ENCODE results near the gene PPM1M.
"Not testable (repeated sequence)": the region's sequence is repeated elsewhere in the genome, so short reads cannot be mapped to it uniquely, and the experiment has no call there.

Gene PPM1M

DNA sequence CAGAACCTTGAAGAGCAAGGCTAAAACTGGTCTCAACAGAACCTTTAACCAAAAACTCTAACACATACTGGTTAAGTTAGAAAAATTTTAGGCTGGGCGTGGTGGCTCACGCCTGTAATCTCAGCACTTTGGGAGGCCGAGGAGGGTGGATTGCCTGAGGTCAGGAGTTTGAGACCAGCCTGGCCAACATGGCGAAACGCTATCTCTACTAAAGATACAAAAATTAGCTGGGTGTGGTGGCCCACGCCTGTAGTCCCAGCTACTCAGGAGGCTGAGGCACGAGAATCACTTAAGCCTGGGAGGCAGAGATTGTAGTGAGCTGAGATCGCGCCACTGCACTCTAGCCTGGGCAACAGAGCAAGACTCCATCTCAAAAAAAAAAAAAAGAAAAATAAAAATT lies 26.6 kb downstream of the PPM1M start:
- not testable (repeated sequence) for DNase-seq (ENCODE audit: extremely low read depth in 1 of 2, low read depth in 1 of 2)

DNA sequence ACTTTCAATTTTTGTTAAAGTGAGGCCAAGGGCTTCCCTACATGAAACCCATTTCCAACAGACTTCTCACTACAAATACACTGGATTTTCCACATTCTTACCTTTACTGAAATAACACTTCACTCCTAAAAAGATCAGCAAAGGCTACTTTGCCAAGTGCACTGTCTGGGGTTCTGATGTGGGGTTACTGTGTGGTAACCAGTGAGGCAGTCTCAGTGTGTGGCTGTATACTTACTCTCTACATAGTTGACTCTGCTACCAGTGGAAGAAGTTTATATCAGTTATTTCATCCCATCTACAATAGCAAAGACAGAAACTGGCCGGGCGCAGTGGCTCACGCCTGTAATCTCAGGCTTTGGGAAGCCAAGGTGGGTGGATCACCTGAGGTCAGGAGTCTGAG lies 27.3 kb downstream of the PPM1M start:
- DNase-seq (ENCODE audit: extremely low read depth in 1 of 2, low read depth in 1 of 2), result no peak

DNA sequence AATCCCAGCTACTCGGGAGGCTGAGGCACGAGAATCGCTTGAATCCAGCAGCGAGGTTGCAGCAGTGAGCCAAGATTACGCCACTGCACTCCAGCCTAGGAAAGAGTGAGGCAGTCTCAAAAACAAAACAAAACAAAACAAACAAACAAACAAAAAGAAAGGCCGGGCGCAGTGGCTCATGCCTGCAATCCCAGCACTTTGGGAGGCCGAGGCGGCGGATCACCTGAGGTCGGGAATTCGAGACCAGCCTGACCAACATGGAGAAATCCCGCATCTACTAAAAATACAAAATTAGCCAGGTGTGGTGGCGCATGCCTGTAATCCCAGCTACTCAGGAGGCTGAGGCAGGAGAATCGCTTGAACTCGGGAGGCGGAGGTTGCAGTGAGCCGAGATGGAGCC lies 29.2 kb downstream of the PPM1M start:
- DNase-seq (ENCODE audit: extremely low read depth in 1 of 2, low read depth in 1 of 2), result not testable (repeated sequence)

DNA sequence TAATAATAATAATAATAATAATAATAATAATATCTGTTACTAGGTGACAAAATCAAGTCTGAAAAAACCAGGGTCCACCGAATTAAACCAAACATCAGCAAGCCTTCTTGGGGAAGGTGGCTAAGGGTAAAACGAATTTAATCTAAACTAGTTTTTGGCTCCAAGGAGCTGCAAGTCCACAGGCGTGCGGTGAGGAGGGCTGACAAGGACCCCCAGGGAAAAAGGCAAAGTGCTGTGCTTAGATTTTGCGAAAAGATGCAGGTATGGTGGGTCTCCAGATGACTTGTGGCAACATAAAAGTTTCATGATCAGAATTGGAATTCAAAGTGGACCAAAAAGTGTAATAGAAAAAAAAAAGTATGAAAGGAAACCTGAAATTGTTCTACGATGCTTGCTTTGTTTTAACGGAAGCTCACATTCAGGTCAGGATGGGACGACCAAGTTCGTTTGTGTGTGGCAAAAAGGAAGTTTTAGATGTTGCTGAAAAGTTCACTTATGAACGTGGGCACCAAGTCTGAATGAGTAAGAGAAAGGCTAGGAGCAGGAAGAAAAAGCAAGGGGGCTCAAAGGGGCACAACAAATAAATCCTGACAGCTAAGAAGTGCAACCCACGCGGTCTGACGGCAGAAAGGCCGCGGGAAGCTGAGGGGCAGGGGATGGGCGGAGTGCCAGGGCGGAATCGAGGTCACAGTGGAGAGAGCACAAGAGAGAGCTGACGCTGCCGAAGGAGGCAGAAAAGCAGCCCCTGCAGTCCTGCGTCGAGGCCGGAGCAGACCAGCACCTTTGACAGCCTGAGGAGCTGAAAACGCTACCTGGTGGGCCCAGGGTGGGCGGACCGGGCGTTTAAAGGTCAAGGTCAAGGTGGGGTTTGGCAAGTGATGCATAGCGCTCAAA lies 31.8 kb downstream of the PPM1M start:
- peak; percentile 65 to 84 for DNase-seq (ENCODE audit: extremely low read depth in 1 of 2, low read depth in 1 of 2)

DNA sequence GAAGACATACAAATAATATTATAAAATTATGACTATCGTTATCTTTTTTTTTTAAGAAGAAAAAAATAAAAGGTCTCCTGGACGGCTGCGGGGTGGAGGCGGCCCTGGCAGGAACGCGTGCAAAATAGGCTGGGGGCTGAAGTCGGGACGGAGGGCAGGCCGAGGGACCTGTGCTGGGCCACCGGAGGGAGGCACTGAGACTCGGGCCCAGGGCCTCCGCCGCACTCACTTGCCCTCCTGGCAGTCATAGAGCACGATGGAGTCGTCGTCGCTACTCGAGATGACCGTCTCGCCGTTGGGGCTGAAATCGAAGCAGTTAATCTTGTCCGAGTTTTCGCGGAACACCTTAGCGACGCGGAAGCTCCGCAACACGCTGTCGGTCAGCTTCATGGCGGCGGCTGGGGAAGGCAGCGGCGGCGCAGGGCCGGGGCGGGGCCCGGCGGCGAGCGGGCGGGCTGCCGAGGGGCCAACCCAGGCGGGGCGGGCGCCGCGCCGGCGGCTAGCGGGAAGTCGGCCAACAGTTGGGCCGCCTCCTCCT lies 32.5 kb downstream of the PPM1M start:
- DNase-seq (ENCODE audit: extremely low read depth in 1 of 2, low read depth in 1 of 2), result peak in 1 of 2 donors; percentile 34

DNA sequence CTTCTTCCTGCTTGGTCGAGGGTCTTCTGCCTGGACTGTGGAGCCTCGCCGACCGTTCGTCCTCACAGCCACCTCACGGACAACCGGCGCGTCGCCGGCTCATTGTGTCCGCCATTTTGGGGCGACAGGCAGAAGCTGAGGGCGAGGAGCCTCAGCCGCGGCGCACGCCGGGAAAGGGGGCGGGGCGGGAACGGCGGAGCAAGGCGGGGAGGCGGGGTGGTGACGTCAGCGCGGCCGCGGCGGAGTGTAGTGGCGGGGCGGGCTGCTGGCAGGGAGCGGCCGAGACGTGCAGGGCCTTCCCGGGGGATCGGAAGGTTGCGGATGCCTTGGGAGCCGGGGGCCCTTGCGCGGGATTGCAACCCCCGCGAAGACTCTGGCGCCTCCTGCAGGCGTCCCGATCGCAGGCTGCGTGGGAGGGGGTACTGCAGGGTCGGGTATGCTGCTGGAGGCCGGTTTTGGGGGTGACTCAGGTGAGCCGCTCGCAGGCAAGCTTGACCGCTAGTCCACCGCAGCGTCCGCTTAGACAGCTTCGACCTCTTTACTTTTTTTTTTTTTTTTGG lies 33.0 kb downstream of the PPM1M start, which contains the start of gene WDR82:
WDR82 (minus strand) TSS at position 140 of the 560 bp plus-strand sequence. CDS start 288 bp downstream, outside the sequence.
- peak; percentile 94 to 95 for DNase-seq (ENCODE audit: extremely low read depth in 1 of 2, low read depth in 1 of 2)

DNA sequence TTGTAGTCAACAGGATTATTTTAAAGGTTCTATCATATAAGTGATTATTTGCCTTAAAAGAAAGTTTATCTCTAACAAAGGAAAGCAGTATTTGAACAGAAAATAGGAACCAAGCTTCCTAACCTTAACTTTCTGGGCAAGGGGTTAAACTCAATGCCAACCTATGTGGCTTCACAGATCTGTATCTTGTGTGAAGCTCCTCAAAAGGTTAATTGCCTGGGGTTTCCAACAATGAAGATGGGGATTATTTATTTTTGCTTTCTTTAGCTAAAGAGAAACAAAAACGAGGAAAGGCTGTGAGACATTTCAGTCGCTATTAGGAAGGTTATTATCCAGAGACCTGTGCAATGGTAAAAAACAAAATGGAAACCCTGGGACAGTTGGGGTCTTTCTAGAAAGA lies 34.0 kb downstream of the PPM1M start:
- DNase-seq (ENCODE audit: extremely low read depth in 1 of 2, low read depth in 1 of 2), result no peak

DNA sequence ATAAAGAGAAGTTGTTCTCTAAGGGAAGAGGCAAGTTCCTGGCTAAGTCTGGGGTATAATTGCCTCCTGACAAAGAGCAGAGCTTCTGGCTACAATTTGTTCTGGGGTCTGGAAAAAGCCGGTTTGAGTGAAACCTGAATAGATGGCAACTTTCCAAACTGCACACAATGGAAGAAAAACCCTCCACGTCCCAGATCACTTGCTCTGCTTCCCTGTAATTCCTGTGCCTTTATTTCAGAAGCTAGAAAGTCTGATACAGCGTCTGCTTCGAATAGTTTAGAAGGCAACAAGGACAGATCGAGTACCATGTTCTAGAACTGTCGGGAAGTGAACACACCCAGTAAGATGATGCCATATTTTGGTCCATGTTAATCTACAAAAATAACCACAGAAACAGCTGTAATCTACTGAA lies 34.5 kb downstream of the PPM1M start:
- DNase-seq (ENCODE audit: extremely low read depth in 1 of 2, low read depth in 1 of 2), result no peak

DNA sequence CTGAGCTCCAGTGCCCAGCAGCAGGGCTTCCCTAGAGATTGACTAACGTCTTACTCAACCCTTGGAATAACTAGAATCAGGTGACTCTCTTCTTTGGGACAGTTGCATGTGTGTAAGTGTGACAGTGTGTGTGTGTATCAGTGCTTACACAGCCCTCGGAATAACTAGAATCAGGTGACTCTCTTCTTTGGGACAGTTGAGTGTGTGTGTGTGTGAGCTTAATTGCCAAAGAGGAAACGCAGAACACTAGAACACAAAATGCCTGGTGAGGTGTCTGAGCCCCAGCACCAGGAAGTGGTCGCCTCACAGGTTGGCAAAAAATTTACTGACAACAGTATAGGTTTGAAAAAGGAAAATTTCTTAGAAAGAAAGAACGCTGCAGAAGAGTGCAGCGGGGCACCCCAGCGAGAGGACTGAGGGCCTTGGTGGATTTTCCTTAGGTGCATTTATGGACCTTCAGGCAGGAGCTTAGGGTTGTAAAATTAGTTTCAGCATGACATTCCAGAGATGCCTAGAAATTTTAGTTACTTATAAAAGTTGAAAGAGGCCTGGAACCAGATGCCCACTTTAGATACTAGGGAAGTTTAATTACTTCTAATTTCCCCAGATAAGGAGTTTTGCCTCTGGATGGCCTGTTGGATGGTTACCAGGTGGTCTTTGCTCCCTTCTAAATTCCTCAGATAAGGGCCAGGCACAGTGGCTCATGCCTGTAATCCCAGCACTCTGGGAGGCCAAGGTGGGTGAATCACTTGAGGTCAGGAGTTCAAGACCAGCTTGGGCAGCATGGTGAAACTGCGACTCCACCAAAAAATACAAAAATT lies 36.6 kb downstream of the PPM1M start:
- no peak for DNase-seq (ENCODE audit: extremely low read depth in 1 of 2, low read depth in 1 of 2)

DNA sequence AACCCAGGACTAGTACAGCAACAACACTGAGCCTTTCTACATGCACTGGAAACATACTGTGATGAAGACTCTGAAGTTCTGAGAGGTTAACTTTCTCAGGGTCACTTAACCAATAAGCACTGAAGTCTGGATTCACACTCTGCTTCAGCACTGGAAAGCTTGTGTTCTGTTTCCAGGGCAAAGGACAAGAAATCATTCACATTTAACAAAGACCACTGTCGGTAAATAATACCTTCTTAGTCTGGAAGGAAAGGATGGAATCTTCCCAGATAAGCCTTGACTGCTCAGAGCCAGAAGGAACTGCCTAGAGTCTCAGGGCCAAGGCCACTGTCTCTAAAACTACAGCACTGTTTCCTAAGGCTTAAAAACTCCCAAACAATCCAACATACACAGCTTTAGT lies 37.7 kb downstream of the PPM1M start:
- no peak for DNase-seq (ENCODE audit: extremely low read depth in 1 of 2, low read depth in 1 of 2)

DNA sequence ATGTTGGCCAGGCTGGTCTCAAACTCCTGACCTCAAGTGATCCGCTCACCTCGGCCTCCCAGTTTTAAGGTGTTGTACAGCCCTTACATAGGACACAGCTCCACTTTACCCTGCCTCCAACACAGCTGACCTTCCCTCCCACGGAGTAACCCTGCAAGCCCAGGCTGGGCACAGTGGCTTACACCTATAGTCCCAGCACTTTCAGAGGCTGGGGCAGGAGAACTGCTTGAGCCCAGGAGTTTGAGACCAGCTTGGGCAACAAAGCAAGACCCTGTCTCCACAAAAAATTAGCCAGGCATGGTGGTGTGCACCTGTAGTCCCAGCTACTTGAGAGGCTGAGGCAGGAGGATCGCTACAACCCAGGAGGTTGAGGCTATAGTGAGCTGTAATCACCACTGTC lies 38.5 kb downstream of the PPM1M start:
- not testable (repeated sequence) for DNase-seq (ENCODE audit: extremely low read depth in 1 of 2, low read depth in 1 of 2)

DNA sequence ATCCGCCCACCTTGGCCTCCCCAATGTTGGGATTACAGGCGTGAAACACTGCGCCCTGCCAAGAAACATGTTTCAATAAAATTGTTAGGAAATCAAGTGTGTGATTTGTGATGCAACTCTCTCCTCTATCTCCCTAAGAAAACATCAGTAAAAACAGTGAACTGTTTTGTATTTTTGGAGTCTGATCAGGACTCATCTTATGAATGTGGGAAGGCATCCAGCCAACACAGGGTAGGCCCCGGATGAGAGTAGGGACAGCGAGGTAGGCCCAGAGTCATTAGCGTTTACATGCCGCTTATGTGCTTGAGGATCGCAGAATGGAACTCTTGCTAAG lies 41.2 kb downstream of the PPM1M start:
- DNase-seq (ENCODE audit: extremely low read depth in 1 of 2, low read depth in 1 of 2), result no peak

DNA sequence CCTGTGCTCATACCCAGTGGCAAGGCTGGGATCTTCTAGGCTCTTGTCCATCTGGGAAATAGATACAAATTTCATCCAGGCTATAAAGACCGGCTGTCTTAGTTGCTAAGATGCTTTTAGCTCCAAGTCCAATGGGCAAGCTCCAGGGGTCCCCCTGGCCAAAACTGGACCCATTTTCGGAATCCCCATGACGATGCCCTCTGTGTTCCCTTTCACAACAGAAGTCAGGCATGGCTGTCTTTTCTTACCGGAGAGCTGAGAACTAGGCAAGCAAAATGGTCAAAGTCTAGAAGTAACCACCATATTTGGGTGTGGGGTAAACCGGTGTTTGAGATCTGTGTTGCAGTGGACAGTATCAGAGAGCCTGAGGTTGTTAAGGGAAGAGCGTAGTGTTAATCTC lies 43.1 kb downstream of the PPM1M start:
- no peak for DNase-seq (ENCODE audit: extremely low read depth in 1 of 2, low read depth in 1 of 2)

DNA sequence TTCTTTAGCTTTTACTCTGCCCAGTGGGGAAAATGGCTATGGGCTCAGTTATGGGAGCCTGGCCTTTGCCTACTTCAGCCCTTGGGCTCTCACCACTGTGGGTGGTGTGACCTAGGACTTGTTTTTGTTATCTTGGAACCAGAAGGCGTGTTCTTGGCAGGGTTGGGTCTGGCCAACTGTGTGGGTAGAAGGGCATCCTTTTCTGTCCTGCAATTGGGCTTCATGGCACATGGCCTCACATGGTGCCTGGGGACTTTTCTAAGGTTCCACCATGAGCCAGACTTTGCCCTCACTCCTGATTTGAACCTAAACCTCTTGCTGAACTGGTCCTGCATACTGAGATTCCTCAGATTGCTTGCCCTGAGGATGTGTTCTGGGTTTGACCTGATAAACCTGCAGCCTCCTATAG lies 43.8 kb downstream of the PPM1M start:
- no peak for DNase-seq (ENCODE audit: extremely low read depth in 1 of 2, low read depth in 1 of 2)

DNA sequence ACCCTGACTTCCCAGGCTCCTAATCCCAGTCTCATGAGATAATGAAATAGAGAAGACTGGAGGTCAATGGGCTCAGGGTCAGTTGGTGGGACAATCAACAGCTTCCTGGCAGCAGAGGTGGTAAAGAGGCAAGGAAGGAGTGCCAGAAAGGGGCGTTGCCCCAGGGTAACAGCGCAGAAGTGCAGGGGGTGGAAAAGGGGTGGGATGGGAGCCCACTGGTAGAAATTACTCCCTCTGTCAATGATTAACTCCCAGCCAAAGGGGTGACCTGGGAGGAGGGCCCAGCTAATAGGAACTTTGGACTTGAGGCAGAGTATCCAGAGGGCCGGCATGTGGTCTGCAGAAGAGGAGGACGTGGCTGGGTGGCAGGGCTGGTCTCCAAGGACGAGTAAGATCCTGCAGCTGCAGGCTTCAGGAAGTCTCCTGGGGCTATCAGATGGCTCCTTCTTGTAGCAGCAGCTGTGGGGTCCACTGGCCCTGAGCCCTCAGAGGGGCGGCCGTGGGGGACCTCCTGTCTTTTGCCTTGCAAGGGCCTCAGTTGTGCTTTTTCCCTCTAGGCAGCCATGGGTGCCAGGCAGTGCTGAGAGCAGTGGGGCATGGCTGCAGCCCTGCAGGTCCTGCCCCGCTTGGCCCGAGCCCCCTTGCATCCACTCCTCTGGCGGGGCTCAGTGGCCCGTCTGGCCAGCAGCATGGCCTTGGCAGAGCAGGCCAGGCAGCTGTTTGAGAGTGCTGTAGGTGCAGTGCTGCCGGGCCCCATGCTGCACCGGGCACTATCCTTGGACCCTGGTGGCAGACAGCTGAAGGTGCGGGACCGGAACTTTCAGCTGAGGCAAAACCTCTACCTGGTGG lies 44.4 kb downstream of the PPM1M start:
- DNase-seq (ENCODE audit: extremely low read depth in 1 of 2, low read depth in 1 of 2), result no peak

DNA sequence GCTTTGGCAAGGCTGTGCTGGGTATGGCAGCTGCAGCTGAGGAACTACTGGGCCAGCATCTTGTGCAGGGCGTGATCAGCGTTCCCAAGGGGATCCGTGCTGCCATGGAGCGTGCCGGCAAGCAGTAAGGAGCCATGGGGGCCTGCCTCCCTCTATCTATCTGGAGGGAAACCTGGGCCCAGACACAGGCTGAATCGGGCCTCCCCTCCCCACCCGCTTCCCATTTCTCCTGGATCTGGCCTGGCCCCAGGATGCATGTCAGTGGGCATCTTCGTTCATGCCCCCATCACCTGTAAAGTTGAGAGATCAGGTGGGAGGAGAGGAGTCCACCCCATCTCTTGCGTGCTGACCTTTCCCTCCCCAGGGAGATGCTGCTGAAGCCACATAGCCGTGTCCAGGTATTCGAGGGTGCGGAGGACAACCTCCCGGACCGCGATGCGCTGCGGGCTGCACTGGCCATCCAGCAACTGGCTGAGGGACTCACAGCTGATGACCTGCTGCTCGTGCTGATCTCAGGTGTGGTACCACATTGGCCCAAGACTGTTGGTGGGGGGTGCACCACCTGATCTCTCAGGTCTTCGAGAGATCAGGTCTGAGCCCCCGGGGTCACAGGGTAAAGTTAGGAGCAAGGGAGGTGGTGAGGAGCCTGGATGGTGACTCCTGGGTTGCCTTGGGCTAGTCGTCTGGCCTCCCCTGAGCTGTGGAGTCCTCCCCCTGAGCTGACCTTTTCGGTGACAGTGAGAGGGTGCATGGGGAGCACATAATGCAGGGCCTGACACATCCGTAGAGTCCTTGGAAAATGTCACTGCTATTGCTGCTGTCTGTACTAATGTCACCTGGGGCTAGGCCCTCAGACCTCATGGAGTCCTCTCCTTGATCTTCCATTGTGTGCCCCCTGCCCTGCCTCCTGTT lies 45.3 kb downstream of the PPM1M start:
- no peak for DNase-seq (ENCODE audit: extremely low read depth in 1 of 2, low read depth in 1 of 2)

DNA sequence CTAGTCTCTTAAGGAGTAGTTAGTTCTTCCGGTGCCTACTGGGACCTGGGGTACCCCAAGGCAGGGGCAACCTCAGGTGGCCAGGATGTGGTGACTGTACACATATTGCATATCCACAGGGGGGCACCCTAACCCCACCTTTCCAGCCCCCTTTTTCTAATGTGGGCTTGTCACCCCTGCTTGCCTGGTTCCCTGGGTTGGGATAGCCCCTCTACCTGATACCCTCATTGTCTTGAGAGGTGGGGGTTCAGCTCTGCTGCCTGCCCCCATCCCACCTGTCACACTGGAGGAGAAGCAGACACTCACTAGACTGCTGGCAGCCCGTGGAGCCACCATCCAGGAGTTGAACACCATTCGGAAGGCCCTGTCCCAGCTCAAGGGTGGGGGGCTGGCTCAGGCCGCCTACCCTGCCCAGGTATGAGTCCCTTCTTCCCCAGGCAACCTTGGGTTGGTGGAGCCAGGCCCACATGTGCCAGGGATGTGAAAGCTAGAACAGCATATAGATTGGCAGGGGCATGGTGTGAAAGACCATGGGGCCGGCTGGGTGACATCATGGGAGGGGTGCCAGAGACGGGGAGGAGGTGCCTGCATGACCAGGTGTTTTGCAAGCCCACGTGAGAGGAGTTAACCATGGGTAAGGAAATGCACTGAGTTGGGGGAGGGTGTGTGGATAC lies 46.1 kb downstream of the PPM1M start:
- peak in 1 of 2 donors; percentile 32 for DNase-seq (ENCODE audit: extremely low read depth in 1 of 2, low read depth in 1 of 2)

DNA sequence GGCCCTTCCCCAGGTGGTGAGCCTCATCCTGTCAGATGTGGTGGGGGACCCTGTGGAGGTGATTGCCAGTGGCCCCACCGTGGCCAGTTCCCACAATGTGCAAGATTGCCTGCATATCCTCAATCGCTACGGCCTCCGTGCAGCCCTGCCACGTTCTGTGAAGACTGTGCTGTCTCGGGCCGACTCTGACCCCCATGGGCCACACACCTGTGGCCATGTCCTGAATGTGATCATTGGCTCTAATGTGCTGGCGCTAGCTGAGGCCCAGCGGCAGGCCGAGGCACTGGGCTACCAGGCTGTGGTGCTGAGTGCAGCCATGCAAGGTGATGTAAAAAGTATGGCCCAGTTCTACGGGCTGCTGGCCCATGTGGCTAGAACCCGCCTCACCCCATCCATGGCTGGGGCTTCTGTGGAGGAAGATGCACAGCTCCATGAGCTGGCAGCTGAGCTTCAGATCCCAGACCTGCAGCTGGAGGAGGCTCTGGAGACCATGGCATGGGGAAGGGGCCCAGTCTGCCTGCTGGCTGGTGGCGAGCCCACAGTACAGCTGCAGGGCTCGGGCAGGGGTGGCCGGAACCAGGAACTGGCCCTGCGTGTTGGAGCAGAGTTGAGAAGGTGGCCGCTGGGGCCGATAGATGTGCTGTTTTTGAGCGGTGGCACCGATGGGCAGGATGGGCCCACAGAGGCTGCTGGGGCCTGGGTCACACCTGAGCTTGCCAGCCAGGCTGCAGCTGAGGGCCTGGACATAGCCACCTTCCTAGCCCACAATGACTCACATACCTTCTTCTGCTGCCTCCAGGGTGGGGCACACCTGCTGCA lies 46.9 kb downstream of the PPM1M start:
- no peak for DNase-seq (ENCODE audit: extremely low read depth in 1 of 2, low read depth in 1 of 2)
